Middle frontal gyrus (tissue), 1 donor: Measurements from ENCODE around the gene NEO1.
"Not testable (repeated sequence)": the region's sequence is repeated elsewhere in the genome, so short reads cannot be mapped to it uniquely, and the experiment has no call there.

ENCODE experiments used
- DNase-seq: peaks from one replicate; pipeline ENCODE4 v3.0.0-alpha.2; 2015; ENCODE audit warnings: low spot score; ENCODE audit errors: extremely low spot score

NEO1 gene

DNA sequence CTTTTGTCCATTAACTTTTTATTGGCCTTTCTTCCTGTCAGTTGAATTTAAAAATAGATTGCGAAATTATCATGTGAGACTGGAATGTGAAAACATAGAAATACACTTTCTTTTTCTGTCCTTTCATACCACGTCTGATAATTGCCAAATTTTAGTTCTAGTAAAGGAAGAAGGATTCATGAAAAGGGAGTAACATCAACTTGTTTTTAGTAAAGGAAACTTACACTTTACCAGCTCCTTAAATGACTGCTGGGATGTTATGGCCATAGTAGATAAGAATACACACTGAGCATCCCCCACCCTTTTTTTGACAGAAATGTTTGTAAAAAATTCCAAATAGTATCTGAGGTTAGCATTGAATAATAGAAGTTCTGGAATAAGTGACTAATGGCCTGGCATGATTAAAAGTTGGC lies 137.9 kb downstream of the NEO1 start:
- no peak for DNase-seq

DNA sequence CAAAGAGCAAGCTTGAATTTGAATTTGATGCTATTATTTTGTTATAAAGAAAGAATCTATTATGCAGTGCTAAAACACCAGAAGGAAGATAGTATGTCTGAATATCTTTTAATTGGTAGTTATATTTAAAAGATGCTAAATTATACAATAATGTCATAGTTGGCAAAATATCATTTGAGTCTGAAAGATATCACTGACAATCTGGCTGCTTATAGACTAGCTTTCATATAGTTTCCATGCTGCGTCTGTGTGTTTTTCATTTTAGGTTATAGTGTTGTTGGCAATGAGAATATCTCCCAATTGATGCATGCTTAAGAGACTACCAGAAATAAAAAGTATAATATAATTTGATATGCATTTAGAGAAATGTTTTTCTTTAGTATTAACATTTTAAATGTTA lies 142.9 kb downstream of the NEO1 start:
- DNase-seq = no peak

DNA sequence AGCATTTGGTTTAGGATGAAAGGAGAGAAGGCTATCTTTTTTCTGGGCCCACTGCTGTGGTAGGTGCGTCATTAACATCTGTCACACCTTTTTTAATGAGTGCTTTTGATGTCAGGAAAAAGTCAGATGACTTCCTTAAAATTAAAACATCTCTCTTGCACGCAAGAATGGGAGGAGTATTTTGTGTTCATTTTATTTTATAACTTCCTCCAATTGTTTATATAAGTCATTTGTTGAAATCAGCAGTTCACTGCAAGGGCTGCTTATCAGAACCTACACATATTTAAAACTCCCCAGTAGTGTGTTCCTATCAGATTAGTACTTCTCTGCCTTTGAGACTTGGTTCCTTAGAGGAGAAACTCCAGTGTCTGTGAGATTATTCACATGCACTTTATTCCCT lies 143.8 kb downstream of the NEO1 start:
- DNase-seq = no peak

DNA sequence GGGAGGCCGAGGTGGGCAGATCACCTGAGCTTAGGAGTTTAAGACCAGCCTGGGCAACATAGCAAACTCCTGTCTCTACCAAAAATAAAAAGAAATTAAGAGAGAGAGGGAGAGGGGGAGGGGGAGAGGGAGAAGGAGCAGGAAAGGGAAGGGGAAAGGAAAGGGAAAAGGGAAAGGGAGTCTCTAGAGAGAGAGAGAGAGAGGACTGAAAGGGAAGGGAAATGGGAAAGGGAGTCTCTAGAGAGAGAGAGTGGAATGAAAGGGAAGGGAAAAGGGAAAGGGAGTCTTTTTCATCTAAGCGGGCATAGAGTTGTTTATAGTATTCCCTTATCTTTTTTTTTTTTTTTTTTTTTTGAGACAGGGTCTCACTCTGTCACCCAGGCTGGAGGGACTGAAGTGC lies 148.1 kb downstream of the NEO1 start:
- DNase-seq = no peak

DNA sequence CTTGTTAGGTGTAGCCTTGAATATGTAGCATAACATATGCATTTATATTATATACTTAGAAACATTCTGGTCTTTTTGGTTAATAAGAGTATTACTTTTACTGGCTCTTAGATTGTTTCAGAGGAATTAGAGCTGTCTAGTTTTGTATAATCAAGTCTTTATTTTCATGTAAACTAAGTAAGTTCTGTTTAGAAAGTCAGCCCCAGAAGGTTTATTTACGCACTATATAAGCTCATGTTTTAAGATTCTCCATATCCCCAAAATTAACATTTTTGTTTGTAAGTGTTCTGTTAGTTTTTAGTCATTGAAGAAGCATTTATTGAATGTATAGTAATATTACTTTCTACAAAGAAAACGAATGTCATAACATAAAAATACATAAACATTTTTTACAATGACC lies 158.4 kb downstream of the NEO1 start:
- no peak for DNase-seq

DNA sequence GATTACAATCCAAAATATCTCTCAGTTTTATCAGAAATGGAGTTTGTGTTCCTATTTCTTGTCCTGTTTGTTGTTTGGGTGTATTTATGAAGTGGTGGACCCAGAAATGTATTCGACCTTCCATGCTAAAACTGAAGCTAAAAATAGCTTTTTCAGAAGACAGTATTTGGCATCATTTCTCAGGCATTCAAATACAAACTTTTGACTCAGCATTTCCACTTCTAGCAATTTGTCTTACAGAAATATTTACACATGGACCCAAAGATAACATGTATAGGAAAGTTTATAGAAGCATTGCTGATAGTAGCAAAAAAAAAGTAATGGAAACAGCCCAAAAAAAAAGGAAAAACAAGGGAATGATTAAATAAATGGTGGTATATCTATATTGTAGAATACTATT lies 160.2 kb downstream of the NEO1 start:
- DNase-seq = no peak

DNA sequence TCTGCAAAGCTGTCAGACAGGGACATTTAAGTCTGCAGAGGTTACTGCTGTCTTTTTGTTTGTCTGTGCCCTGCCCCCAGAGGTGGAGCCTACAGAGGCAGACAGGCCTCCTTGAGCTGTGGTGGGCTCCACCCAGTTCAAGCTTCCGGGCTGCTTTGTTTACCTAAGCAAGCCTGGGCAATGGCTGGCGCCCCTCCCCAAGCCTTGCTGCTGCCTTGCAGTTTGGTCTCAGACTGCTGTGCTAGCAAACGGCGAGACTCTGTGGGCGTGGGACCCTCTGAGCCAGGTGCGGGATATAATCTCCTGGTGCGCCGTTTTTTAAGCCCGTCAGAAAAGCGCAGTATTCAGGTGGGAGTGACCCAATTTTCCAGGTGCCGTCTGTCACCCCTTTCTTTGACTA lies 169.2 kb downstream of the NEO1 start:
- DNase-seq = not testable (repeated sequence)

DNA sequence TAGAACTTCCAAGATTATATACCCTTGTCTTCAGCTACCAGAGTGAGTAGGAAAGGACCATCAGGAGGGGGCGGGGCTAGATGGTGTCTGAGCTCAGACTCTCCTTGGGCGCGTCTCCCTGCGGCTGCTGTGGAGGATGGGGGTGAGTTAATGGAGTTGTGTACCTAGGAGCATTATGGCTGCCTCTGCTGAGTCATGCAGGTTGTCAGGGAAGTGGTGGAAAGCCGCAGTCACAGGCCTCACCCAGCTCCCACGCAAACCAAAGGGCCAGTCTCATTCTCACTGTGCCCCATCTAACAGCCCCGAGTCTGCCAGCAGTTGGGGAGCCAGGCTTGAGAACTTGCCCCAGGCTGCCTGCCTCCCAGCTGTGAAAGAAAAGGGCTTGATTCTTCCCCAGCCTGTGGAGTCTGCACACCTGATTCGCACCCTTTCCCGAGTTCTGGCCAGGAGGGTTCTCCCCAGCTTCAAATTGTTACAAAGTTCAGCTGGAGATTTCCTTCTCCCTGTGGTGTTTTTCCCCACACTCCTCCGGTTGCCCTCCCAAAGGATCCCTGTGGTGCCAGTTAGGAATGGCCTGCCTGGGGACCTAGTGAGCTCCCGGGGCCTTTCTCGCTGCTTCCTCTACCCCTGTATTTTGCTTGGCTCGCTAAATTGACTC lies 173.2 kb downstream of the NEO1 start:
- DNase-seq = no peak

DNA sequence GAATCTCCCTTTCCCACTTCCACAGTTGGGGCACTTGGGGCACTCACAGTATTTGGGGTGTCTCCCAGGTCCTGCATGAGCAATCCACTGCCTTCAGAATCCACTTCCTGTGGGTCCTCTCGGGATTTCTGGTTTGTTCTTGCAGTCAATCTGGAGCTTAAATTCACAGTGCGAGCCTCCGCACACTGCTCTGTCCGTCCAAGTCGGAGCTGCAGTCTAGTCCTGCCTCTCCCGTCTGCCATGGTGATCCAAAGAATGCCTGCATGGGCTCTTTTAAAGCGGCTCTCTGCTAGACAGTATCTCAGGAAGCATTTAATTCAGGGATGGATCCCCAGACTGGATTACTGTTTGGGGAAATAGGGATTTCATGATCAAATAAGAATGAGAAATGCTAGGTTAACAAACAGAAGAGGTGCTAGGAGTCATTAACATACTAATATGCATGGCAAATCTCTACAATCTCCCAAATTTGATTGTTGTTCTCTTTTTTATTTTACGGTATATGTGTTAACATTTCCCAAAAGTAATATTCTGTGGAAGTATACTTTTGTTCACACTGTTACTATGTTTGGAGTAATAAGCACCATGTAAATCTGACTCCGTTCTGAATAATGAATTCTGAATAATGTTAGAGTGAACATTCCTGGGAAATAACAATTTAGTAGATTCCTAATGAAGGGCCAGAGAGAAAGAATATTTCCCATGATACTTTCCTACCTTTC lies 174.0 kb downstream of the NEO1 start:
- no peak for DNase-seq

DNA sequence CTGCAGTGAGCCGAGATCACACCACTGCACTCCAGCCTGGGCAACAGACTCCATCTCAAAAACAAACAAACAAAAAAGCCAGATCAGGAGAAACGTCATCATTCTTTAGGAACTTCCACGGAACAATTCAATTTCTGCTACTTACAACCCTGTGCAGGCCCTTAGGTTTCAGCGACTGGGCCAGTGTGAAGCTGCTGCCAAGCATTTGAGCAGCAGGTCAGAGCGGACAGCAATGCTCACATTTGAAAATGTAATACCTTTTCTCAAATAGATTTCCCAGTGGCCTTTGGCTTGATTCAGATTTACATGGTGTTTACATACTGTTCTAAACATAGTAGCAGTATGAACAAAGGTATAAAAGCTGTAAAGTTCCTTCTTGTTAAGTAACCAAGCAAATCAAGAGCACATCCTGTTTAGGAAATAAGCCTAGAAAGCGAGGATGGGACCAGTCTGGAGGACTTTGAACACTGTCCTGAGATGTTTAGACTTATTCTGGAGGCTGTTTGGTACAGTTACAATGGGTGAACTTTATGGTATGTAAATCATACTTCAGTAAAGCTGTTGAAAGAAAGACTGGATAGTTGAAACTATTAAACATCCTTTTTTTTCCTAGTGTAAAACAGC lies 175.3 kb downstream of the NEO1 start:
- DNase-seq = no peak

DNA sequence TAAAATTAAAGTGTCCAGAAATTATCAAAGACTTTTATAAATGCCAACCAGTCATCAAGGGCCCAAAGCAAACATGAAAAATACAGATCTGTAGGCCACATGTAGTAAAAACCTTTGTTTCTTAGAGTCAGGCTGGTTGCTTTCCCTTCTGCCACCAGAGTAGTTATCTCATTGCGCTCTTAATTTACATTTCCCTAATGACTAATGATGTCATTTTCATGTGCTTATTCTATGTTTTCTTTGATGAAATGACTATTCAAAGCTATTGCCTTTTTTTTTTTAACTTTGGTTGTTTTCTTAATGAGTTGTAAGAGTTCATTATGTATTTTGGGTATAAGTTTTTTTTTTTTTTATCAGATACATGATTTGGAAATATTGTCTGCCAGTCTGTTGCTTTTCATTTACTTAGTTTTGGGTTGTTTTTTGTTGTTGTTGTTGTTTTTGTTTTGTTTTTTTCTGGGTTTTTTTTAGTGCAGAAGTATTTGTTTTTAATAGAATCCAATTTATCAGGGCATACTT lies 175.9 kb downstream of the NEO1 start:
- DNase-seq = no peak

DNA sequence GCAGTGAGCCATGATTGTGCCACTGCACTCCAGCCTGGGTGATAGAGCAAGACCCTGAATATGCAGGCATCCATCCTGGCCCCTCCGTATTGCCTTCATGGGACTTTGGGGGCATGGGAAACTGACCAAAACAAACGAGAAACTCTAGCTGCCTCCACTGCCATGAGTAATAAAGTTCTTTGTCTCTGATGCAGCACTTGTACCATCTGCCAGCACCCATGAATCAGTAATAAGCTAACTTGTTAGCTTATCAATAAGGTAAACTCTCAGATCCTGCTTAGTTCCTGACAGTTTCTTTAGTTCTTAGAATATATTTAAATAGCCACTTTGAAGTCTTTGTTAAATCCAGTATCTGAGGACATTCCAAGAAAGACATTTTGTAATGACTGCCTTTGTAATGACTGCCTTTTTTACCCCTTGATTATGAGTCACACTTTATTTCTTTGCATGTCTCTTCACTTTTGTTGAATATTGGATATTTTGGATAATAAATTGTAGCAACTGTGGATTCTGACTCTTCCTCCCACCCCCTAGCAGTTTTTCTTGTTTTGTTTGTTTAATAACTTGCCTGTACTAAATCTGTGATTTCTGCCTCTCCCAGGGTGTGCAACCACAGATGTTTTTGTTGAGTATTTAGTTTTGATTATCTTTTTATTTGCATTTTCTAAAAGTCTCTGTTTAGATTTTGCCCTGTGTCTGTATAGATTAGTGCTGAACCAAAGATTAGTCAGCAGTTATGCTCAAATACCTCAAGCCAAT lies 179.6 kb downstream of the NEO1 start:
- DNase-seq = no peak

DNA sequence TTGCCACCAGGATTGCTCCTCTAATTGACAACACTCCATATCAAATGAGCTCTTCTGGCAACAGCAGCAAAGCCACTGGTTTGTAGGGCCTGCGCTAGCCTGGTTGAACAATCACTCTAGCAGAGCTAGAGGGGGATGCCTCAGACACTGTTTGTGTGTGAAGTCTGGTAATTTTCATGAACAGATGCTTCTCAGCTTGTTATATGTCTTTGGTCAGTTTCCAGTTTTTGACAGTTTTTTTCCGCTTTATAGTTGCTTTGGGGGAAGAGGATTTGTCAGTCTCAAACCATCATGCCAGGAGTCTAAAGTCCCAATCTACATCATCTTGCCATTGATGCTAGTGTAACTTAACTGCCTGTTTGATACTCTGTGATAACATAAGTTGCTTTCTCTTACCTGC lies 180.5 kb downstream of the NEO1 start:
- no peak for DNase-seq

DNA sequence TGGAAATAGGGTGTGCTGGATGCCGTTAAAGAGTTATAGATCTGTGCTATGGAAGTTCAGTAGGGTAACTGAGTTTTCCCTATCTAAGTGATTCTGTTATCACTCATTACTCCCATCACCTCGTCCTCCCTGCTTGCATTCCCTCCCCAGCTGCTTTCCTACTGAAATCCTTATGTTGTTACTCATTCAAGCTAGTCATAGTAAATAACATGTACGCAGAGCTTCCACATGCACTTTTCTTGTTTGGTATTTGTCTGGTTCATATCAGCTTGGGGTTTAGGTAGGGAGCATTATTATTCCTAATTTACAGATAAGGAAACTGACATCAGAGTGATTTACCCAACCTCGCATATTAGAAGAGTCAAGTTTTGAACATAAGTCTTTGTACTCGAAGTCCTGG lies 181.4 kb downstream of the NEO1 start:
- DNase-seq = no peak

DNA sequence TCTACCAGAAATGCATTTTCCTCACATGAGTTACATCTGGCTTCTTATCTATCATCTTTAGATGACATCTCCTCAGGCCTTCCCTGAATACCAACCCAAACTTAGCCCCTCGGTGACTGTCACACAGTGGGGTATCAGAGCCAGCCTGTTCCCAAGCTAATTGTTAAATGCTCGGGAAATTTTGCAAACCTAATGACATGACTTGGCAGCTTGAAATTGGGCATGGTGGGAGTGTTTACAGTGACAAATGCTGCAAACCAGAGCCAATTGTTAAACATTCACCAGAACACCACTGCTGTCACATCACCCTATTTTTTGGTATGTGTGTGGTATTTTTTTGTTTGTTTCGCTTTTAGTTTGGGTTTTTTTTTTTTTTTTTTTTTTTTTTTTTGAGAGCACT lies 185.6 kb downstream of the NEO1 start:
- no peak for DNase-seq

DNA sequence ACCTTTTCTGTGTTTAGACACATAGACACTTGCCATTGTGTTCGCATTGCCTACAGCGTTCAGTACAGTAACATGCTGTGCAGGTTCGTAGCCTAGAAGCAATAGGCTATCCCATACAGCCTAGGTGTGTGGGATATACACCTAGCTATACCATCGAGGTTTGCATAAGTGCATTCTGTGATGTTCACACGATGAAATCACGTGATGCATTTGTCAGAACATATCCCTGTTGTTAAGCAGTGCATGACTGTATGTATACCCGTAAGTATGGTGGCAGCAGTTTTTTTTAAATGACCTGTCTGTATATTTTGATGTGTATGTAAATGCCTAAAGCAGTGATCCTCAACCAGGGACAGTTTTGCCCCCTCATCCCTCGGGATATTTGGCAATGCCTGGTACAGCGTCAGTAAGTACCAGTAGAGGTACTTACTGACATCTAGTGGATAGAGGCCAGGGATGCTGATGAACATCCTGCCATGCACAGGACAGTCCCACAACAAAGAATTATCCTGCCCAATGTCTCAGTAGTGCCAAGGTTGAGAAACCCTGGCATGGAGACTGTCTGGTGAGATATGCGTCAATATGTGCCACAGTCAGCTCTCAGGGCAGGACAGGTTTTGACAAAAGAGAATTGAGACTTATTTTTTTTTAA lies 187.4 kb downstream of the NEO1 start:
- DNase-seq = no peak

DNA sequence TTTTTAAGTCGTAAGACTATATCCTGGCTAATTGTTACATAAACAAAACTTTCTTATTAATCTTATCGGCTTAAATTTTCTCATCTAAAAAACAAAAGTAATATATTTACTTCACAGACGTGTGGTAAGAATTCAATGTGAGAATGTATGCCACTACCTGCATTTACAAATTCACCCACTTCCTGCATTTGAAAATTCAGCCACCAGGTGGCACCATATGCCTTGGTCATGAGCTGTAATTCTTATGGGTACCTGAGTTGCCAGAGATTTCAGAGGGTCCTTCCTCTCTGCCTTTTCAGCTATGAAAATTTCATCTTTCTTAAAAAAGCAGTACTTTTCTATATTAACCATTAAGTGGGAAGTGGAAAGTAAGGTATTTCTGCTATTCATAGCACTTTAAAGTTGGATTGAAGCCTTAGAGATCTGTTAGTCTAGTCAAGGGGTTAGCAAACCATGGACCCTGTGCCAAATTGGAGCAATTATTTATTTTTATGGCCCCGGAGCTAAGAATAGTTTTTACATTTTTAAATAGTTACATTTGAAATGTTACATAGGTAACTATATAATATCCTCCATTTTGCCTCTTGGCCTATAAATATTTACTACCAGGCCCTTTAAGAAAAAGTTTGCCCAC lies 188.7 kb downstream of the NEO1 start:
- DNase-seq = peak; percentile 70

DNA sequence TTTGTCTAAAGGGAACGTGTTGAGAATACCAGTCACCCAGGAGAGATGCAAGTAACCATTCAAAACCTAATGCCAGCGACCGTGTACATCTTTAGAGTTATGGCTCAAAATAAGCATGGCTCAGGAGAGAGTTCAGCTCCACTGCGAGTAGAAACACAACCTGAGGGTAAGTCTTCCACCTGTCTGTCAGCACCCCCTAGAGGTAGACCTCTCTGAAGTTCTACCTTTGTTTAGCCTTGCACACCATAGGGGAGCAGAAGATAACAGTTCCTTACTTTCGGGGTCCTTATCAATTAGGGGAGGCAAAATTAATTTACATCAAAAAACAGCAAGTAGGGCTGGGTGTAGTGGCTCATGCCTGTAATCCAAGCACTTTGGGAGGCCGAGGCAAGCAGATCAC lies 192.1 kb downstream of the NEO1 start:
- no peak for DNase-seq

DNA sequence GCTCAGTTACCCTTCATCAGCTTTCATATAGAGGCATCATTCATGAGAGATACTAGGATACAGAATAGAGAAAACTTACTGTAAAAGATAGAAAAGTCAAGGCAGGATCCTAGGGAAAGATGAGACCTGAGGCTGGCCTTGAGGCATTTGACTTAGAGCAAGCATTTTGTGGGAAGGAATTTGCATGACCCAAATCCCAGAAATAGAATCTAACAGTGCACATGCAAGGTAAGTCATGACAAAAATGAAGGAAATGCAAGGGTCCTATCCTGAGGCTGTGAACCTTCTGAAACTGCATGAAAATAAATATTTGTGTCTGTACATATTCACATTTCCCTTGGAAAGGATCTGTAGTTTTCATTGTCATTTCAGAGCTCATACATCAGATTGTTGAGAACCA lies 194.2 kb downstream of the NEO1 start:
- no peak for DNase-seq

DNA sequence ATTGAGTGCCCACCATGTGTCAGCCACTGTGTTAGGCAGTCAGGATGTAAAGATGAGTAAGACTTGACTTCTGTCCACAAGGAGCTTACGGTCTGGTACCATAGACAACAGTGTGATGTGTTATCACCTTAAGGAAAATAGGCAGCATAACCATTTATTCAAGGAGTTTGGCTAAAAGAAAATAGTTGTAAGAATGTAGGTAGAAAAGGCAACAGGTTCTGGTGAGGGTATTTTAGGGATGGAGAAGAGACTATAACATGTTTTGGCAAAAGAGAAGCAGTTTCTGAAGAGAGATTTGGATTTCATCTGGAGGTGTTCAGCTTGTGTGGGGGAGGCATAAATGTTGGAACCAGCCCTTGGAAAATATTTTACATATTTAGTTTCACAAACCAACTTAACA lies 194.6 kb downstream of the NEO1 start:
- no peak for DNase-seq

DNA sequence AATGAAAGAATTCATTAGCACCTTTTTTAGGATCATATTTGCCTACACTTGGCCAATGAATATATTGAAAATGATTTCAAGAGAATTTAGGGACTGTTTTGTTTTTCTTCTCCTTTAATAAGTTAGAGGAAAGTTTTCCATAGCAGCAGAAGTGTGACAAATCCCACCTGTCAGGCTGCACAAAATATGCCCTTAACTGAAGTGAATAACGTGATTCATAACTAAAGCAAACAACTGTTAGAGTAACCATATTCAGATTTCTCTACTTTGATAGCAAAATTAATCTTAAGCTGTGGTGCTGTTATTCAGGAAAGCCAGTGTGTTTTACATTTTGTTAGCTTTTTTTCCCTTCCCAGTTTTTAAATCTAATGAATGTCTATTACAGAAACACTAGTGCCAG lies 195.1 kb downstream of the NEO1 start:
- DNase-seq = no peak
